GM19372 (cell line): ENCODE data around the gene BABAM2.
"Not testable (repeated sequence)": the region's sequence is repeated elsewhere in the genome, so short reads cannot be mapped to it uniquely, and the experiment has no call there.

Experiments
- ATAC-seq: cut with Tn5 transposase; IDR thresholded peaks from one replicate; pipeline ENCODE4 v1.9.1; 2021; ENCODE audit warnings: mild to moderate bottlenecking, low read depth, moderate library complexity; ENCODE audit not compliant: unreplicated experiment

The BABAM2 gene

DNA sequence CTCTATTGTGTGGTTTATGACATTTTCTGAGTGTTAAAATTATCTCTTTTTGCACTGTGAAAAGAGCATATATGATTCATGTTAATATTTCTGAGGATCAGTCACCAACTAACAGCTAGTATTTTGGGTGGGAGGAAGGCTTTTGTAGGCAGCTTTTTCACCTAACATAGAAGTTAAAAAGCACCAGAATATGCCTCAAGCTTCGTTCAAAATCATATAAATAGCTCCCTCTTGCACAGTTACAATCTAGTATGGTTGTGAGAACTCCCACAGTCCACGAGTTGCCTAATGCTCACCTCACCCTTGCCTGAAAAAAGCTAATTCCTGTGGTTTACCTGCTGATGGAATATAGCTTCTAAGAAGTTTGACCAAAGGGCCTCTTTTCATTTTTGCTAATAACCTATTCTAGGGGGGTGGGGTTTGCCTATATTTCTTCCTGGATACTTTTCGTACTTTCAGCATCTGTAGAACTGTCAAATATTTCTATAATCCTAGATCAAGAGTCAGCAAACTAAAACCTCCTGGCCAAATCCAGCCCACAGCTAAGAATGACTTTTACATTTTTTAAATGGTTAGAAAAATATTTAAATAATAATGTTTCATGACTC is 335.0 kb downstream of the BABAM2 start:
- ATAC-seq, result no peak

DNA sequence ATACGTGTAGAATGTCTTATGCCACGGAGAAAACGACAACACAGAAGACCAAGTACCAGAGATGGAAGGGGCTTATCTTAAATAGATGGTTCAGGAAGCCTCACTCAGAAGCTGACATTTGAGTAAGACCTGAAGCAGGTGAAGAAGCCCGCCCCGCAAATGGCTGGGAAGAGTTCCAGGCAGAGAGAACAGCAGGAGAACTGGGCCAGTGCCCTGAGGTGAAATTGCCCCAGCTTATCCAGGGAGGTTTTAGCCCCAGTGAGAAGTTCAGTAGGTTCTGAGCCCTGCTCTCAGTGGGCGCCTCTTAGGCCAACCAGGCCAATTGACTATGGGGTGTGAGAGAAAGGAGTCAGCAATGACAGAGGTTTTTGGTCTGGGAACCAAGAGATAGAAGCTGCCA is 336.0 kb downstream of the BABAM2 start:
- no peak for ATAC-seq

- ATAC-seq, result no peak
These were observed 337.0 kb downstream of the BABAM2 start for GRCh38 chr2:28227498-28227897.

GRCh38 chr2:28228434-28228995 is 338.0 kb downstream of the BABAM2 start:
- no peak for ATAC-seq

GRCh38 chr2:28231110-28231631 is 340.6 kb downstream of the BABAM2 start:
- ATAC-seq, result no peak

DNA sequence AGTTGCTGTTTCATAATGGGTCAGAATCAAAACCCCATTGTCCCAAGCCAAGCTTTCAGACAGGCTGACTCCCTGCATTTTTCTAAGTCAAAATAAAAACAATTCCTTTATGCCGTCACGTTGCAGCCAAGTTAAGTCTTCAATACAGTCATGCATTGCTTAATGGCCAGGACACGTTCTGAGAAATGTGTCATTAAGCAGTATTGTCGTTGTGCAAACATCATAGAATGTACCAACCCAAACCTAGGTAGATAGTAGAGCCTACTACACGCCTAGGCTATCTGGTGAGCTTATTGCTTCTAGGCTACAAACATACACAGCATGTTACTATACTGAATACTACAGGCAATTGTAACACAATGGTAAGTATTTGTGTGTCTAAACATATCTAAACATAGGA is 341.8 kb downstream of the BABAM2 start:
- ATAC-seq, result no peak

GRCh38 chr2:28233164-28233676 is 342.7 kb downstream of the BABAM2 start:
- ATAC-seq, result no peak

DNA sequence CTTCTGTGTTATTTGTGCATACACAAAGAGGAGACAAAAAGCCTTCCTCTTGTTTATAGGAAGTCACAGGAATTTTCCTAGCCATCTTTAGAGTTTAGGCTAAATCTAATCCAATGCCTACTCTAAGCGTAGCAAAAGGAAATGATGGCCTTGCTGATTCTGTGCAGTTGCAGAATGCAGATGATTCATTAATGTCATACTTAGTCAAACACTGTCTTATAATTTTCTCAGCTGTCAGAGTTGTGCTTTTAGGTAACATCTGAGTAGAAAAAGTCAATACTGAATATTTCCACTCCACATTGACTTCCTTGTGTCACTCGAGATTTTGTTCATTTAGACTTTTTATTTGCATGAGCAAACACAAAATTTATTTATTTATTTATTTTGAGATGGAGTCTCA is 344.3 kb downstream of the BABAM2 start:
- ATAC-seq, result no peak

GRCh38 chr2:28239207-28239606 is 348.7 kb downstream of the BABAM2 start:
- no peak for ATAC-seq

GRCh38 chr2:28240937-28241336 is 350.4 kb downstream of the BABAM2 start:
- no peak for ATAC-seq

GRCh38 chr2:28247290-28247689 is 356.8 kb downstream of the BABAM2 start:
- ATAC-seq, result no peak

GRCh38 chr2:28247734-28248133 is 357.2 kb downstream of the BABAM2 start:
- no peak for ATAC-seq

GRCh38 chr2:28248511-28248910 is 358.0 kb downstream of the BABAM2 start:
- ATAC-seq, result no peak

- no peak for ATAC-seq
These were observed 359.5 kb downstream of the BABAM2 start for GRCh38 chr2:28250006-28250405.

- no peak for ATAC-seq
These were observed 360.8 kb downstream of the BABAM2 start for GRCh38 chr2:28251337-28251736.

DNA sequence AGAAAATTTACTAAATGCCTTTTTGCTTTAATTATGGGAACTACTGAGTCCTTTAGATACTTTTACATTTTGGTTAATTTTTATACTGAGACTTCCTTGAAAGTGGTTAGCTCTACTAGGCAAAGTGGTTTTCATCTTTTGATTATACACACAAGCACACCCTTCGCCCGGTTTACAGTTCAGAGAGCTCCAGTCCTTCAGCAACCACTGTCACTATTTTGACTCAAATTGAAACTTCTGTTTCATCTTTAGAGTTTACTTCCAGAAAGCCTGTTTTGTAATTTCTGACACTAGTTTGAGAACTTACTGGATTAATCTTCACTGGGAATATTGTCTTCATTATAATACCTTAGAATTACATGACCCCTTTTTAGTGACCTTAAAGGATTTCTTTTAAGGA is 361.8 kb downstream of the BABAM2 start:
- ATAC-seq, result peak; percentile 70

DNA sequence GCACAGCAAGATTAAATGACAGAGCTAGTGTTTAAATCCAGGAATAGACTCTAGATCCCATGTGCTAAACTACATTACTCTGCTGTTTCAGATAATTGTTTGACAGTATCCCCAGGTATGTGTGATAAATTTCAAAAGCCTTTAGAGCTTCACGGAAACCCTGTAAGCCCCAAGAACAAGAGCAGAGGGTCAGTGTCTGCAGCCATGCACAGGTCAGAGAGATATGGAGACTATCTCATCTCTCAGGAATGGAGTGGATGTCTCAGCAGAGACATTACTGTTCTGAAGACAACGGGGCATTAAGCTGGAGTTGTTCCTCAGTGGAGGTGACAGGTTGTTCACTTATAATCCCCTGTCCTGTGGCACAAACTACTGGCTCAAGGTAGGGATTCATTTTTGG is 363.0 kb downstream of the BABAM2 start:
- ATAC-seq, result no peak

GRCh38 chr2:28255231-28255630 is 364.7 kb downstream of the BABAM2 start:
- ATAC-seq, result not testable (repeated sequence)

- no peak for ATAC-seq
These were observed 366.7 kb downstream of the BABAM2 start for GRCh38 chr2:28257182-28257581.

DNA sequence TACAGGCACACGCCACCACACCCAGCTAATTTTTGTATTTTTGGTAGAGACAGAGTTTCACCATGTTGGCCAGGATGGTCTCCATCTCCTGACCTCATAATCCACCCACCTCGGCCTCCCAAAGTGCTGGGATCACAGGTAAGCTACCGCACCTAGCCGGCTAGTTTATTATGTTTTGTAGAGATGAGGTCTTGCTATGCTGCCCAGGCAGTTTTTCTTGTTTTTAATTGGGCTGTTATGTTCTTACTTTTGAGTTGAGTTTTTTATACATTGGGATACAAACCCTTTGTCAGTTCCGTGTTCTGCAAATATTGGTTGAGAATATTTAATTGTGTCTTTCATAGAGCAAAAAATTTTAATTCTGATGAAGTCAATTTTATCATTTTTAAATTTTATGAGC is 368.7 kb downstream of the BABAM2 start:
- not testable (repeated sequence) for ATAC-seq

- no peak for ATAC-seq
These were observed 373.2 kb downstream of the BABAM2 start for GRCh38 chr2:28263690-28264089.

- ATAC-seq, result no peak
These were observed 376.8 kb downstream of the BABAM2 start for GRCh38 chr2:28267282-28267681.
